GM19463 (cell line): ENCODE results near the gene METTL1.
"Not testable (repeated sequence)": the region's sequence is repeated elsewhere in the genome, so short reads cannot be mapped to it uniquely, and the experiment has no call there.

Source experiments
- ATAC-seq: cut with Tn5 transposase; IDR thresholded peaks from one replicate; pipeline ENCODE4 v1.9.1; 2021; ENCODE audit warnings: mild to moderate bottlenecking, moderate library complexity; ENCODE audit not compliant: unreplicated experiment

METTL1 gene

DNA sequence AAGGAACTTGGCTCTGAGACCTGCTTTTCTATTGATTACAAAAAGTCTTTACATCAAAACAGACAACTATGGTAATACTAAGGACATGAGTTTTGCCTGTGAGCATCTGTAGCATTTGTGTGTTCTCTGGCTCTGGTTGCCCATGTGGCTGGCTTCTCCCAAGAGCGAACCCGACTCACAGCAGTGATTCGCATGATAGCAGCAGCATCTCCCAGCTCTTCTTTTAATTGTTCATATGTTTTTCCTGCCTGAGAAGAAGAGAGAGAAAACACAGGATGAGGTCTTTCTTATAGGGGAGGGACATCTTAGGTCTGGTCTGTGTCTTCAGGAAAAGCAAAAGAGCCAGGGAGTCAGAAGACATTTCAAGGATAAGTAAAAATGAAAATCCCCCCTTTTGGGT, 29.1 kb upstream of the METTL1 start:
- no peak for ATAC-seq

DNA sequence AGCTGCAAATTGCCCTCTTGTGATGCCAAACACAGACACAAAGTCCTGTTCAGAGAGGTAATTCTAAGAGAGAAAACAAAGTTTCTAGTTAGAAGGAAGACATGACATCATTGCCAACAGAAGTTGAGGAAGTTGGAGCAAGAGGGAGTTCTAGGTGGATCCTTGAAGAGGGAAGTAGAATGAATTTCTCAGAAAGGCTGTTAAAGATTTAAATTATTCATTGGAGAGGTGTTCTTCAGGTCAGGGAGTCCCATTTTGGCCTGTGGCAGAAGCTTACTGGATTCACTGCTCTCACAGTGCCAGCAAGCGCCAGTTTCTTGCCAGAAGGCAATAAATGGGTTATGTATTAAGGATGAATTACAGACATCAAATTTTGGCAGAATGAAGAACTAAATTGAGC, 26.0 kb upstream of the METTL1 start:
- no peak for ATAC-seq

DNA sequence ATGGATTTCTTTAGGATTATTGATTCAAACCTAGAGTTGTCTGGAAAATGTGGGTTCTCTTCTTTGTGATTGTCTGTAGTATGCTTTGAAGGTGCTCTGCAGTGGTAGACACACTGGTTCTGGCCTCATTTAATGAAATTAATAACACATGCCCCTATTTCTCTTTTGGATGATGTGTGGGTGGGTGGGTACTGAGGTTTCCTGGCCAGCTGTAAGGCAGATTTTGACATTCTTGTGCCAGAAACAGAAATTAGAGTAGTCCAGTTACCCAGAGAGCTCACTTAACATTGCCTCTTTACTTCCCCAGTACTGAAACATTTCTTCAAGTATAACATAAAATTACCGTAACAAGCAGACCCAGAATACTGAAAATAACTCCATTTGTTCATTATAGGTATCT, 25.1 kb upstream of the METTL1 start:
- ATAC-seq, result no peak

DNA sequence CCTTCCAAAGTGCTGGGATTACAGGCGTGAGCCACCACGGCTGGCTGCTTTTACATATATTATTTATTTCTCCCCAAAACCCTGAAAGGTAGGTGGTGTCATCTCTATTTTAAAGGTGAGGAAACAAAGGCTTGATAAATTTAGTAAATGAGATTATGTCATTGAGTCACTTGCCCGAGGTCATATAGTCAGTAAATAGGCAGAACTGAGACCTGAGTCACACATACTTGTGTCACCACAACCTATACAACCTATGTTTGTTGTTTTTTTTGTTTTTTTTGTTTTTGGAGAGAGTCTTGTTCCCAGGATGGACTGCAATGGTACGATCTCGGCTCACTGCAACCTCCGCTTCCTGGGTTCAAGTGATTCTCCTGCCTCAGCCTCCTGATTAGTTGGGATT, 23.4 kb upstream of the METTL1 start:
- ATAC-seq, result no peak

DNA sequence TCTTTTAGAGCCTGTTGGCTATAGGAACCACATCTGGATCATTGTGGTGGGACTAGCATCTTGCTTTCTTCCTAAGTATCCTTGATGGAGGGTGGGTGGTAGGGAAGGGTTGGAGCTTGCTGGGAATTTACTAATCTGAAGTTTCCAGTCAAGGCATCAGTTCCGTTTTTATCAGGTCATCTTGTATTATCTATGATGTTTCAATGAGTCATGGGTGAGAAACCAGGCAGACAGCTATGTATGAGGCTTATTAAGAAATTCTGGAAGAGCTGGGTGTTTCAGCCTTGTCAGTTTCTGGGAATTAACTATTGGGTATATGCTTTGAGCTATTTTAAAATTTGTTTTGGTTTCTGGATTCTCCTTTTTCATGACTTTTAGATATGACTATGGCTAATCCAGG, 22.0 kb upstream of the METTL1 start:
- ATAC-seq, result no peak

DNA sequence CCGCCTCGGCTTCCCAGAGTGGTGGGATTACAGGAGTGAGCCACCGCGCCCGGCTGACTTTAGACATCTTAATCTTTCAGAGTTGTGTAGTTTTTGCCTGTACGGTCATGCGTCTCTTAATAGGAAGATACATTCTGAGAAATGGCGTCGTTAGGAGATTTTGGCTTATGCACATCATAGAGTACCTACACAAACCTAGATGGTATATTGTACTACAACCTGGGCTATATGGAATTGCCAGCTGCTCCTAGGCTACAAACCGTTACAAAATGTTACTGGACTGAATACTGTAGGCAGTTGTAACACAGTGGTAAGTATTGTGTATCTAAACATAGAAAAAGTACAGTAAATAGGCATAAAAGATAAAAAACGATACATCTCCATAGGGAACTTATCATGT, 12.0 kb upstream of the METTL1 start:
- ATAC-seq, result no peak

DNA sequence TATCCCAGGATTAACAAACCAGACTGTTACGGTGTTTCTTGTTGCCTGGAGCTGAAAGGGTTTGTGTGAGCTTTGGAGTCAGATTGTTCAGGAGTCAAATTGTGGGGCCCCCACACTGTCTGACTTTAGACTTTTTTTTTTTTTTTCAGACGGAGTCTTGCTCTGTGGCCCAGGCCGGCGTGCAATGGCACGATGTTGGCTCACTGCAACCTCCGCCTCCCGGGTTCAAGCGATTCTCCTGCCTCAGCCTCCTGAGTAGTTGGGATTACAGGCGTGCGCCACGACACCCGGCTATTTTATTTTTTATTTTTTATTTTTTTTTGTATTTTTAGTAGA, 11.5 kb upstream of the METTL1 start:
- no peak for ATAC-seq

DNA sequence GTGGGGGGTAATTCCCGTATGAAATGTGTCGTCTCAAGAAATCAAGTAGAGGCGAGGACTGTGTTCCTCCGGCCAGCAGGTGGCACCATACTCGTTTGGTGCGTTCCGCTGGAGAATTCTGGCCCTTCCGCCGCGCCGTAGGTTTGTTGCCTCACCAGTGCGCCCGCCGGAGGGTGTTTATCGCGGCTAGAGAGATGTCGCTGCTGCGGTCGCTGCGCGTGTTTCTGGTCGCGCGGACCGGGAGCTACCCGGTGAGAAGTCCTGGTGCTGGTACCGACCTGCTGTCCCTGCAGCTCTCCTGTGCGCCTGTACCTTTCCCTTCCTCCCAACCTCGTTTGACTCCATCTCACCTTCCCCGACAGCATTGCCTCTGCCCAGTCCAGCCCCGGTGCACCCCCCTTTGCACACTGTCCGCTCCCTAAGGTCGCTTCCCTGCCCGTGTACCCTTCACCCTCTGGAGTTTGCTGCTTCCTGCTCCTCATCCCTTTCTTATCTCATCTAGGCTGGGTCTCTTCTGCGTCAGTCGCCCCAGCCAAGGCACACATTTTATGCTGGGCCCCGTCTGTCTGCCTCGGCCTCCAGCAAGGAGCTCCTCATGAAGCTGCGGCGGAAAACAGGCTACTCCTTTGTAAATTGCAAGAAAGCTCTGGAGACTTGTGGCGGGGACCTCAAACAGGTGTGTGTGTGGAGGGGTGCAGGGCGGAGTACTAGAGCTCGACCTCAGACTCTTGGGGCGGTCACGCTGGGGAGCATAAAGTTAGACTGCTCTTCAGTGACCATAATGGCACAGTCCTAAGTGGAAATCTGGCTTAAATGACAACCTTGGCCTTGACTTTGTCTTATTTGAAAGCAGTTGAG, 10.9 kb upstream of the METTL1 start, which contains the start of gene TSFM:
TSS of gene TSFM (plus strand) at position 180 of the 858 bp plus-strand sequence. CDS start at position 195, 15 bp downstream.
- peak; percentile 85 for ATAC-seq

DNA sequence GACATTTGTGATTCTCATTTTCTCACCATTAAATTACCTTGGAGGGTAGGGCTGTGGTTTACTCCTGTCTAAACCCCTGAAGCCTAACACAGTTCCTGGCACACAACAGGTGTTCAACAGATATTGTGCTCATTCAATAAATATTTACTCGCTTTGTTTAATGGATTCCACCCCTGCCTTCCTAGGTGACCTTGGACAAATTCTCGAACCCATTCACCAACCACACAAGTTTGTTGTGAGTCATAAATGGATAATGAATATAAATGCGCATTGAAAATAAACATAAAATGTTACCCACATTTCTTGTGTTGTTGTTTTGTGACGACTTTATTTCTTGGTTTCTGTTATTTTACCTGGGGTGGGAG, 10.3 kb upstream of the METTL1 start:
- no peak for ATAC-seq

DNA sequence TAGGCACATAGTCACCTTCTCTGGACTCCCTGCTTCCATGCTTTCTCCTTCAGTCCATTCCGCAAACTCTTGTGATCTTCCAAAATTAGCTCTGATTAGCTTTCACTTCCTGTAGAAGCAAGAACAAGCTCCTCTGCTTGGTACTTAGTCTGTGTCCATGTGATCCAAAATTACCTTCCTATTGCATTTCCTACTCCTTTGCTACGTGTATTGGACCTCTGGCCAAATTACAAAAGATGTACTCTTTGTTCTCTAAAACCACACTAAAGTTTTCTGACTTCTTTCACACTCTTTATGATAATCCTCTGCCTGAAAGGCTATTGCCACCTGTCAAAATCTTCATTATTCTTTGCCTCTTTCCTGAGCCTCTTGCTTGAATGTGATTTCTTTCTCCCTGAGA, 9.9 kb upstream of the METTL1 start:
- no peak for ATAC-seq

DNA sequence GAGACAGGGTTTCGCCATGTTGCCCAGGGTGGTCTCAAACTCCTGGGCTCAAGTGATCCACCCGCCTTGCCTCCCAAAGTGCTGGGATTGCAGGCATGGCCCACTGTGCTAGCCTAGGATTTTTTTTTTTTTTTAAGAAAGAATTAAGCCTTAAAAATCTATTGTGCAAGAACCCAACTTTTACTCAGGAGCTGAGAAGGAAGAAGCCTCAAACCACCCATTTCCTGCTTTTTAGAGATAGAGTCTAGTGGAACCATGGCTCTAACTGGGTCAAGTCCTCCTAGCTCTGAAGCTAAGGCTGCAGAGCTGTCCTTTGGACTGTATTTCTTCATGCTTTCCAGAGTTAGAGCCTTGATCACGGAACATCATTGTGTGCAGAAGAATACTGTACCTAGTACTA, 9.3 kb upstream of the METTL1 start:
- ATAC-seq, result no peak

DNA sequence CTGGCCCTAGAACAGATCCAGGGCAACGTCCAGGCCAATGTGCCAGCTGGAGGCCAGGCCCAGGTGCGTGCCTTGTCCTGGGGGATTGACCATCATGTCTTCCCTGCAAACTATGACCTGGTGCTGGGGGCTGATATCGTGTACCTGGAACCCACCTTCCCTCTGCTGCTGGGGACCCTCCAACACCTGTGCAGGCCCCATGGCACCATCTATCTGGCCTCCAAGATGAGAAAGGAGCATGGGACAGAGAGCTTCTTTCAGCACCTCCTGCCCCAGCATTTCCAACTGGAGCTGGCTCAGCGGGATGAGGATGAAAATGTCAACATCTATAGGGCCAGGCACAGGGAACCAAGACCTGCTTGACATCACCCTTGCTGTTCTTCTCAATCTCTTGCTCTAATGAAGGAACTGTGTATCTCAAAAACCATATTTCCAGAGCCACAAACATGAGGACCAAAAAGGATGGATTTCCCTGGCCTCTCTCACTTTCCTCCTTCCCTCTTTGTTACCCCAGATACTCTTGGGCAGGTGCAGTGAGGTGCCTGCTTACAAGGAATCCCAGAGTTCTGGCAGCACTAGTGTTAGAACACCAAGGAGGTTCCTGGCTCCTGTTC, 8.5 kb upstream of the METTL1 start:
- ATAC-seq, result no peak

DNA sequence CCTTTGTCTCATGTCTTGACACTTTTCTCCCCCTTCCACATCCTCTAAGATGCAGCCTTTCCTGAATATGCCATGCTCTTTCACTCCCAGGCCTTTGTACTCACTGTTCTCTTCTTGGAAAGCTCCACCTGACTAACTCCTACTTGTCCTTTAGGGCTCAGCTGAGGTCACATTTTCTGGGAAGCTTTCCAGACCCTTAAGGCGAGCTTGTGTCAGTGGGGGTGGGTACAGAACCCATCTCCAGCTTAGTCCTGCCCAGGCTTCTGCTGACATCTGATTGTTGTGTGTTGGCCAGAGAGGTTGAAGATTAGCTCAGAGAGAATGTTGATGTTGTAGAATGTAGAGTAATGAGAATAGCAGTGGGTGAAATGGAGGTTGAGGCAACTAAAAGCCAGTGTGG, 7.8 kb upstream of the METTL1 start:
- no peak for ATAC-seq

DNA sequence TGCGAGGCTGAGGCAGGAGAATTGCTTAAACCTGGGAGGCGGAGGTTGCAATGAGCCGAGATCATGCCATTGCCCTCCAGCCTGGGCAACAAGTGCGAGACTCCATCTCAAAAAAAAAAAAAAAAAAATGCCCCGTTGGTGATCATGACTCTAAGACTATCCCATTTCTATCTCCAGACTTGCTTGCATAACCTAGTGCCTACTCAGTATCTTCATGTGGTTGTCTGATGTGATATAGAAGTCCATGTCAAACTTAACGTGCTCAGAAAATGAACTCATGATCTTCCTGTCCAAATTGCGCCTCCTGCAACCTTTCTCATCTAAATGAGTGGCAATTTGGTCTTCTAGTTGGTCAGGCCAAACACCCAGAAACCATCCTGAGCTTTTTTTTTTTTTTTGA, 6.0 kb upstream of the METTL1 start:
- no peak for ATAC-seq

DNA sequence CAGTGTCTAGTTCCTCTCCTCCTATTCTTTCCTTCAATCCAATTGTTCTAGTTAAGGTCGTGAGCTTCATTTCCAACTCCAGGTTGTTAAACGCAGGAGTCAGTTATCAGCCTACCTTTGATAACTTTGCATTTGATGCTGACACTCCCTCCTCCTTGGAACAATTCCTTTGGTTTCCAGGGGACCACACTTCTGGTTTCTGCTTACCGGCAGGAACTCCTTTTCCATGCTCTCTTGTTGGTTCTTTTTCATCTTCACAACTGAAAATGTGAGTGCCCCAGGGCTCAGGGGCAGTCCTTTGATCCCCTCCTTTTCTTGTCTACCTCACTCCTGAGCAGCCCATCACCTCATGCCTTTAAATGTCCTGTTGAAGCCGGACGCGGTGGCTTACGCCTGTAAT, 5.5 kb upstream of the METTL1 start:
- ATAC-seq, result no peak

DNA sequence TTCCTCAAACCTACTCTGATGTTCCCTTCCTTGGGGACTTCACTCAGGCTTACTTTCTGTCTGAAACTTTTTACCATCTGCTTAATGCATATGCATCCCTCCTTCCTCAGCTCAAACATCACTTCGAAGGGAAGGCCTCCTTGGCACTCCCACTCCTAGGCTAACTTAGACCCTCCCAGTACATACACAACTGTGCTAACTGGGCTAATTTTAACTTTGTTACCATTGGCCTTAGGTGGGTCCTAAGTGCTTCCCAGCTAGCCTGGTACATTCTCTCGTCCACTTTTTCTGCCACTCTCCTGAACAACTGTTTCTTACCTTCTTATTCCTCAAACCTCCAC, 4.3 kb upstream of the METTL1 start:
- no peak for ATAC-seq

DNA sequence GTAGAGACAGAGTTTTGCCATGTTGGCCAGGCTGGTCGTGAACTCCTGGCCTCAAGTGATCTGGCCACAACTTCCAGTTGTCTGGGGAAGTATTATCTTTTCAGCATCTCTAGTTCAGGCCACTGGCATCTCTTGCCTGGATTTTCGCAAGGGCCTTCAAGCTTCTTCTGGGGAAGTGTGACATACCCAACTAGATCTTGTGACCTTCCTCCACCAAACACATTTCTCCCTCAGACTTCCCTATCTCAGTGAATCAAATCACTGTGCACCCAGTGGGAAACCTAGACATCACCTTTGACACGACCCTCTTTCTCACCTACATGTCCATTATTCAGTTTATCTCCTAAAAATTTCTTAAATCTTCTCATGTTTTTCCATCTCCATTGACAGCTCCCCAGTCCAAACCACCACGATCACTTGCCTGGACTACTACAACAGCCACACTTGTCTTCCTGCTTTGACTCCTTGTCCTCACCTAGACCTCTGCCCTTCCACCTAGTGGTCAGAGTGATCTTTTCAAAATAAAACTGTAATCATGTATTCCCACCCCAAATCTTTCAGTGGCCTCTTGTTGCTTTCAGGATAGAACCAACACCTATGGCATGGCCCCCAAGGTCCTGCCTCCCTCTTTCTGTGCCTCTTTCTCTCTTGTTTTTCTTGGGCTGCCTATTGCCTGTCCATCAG, 3.8 kb upstream of the METTL1 start:
- no peak for ATAC-seq

DNA sequence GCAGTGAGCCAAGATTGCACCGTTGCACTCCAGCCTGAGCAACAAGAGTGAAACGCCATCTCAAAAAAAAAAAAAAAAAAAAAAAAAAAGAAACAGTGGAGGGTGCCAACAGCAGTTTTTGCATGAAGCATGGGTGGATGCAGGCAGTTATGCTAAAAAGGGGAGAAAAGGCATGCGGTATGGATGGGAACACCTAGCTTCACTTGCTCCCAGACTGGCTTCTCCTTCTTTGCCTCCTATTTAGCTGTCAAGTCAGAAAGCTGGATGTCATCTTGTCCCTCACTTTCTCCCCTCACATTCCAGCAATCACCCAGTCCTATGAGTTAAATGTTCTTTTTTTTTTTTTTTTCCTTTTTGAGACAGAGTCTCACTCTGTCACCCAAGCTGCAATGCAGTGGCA, 3.1 kb upstream of the METTL1 start:
- ATAC-seq, result no peak

DNA sequence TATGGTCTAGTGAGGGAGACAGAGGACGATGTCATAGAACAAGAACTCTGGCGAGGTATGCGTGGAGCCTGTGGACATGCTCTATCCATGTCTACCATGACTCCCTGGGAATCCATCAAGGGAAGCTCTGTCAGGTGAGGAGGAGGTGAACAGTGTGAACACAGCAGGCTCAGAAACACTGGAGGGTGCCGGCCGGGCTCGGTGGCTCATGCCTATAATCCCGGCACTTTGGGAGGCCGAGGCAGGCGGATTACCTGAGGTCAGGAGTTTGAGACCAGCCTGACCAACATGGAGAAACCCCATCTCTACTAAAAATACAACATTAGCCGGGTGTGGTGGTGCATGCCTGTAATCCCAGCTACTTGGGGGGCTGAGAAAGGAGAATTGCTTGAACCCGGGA, 2.7 kb upstream of the METTL1 start:
- ATAC-seq, result not testable (repeated sequence)

DNA sequence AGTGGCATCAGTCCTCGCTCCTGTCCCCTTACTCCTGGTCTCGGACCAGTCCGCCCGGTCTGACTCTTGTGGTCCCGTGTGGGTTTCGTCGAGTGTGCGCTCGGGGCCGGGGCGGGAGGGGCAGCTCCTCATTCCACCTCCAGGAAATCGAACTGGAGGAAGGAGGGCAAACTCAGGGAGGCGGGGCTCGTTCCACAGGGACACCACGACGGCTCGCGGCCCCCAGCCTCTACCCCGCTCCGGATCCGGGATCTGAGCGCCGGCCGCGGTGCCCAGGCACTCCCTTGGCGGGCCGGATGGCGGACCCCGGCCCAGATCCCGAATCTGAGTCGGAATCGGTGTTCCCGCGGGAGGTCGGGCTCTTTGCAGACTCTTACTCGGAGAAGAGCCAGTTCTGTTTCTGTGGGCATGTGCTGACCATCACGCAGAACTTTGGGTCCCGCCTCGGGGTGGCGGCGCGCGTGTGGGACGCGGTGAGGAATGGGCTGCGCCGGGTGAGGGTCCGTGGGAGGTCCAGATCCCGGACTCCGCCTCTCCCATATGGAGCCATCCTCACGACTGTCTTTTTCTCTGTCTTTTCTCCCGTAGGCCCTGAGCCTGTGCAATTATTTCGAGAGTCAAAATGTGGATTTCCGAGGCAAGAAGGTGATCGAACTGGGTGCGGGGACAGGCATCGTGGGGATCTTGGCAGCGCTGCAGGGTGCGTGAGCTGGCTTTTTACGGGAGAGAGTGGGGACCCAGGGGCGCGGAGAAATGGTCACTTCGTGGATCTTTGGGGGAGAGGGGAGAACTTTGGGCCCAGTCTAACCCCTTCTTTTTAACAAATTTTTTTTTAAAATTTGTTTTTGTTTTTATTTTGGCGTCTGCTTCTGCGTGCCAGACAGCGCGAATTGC, 771 bp upstream of the METTL1 start, which contains the start of gene EEF1AKMT3:
TSS of gene EEF1AKMT3 (plus strand) at position 186 of the 894 bp plus-strand sequence. CDS start at position 297, 111 bp downstream.
- peak; percentile 25 for ATAC-seq

DNA sequence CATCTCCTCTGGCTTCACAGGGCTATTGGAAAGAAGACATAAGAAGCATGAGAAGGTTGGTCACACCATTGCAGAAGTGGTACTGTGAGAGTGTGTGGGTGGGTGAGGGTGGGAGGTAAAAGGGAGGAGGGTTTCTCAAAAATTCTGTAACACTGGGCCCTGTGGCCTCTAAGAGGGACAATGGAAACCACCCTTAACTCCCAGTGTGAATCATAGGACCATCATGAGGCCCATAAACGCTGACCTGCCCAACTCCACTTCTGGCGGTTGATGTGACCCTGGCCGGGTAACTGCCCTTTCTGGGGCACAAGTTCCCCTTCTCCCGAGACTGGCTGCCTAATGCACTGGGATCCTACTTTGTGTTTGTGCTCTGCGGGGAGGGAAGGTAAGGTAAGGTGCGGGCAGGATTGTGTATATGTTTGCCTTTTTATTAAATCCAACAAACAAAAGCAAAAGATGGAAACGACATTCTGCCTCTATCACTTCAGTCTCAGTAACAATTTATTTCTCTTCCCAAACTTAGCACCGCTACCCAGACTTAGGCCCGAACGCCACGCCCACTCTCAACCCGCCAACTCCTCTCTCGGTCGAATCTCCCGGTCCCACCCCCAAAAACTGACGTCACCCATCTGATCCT, 551 bp downstream of the METTL1 start:
- peak; percentile 69 for ATAC-seq
